ENCODE results near the gene TPP1. TPM values are rescaled to one million over a fixed set of nuclear protein-coding genes. Genes with fewer than 3 reads are reported as not detected.
A peak's percentile ranks its signal among the peaks of the same experiment; 100 is the strongest.

The TPP1 gene
- total RNA-seq, 6 experiments from 2014 or later, result 62.5 to 159 (median 81.0) TPM

DNA sequence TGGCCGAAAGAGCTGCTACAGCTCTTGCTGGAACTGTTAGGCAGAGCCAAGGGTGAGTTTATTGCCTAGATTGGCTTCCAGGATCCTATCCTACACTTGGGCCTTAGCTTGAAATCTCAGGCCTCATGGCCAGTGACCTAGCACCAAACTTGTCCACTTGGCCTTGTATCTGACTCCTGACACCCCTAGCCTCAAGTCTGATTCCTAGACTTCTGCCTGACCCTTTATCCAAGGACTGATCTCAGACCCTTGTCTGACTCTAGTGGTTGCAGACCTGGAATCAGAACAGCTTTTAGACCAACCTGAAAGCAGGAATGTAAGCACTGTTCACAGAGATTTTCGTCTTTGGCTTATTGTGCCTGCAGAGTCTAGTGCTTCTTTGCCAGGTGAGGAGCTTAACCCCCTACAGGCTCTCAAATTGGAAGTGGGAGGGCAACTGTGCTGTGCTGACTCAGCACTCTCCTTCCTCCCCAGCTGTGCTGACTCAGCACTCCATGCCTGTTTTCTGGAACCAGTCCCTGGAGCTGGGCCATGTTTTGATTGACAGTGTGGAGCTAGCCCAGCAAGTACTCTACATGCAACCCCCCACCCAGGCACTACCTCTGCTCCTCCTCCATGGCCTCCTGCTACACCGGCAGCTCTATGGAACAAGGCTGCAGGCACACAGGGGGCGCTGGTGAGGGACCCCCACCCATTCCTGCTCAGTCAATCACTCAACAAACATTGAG lies 50.9 kb downstream of the TPP1 start:
- Histone ChIP-seq H3K36me3 (no peaks in the 10 kb centered on the region), H3K9me3 (no peaks in the 10 kb centered on the region), H3K27me3 (no peaks in the 10 kb centered on the region), H3K4me1 (peaks cover 0 to 20% (median 8%) of the 10 kb centered on the region in 4 donors), H3K27ac (no peak overlapping the region), H3K4me3 (no peak overlapping the region)
- DNase-seq (peak in 2 of 3 donors; percentile 63 to 88), ATAC-seq (peak; percentile 48 to 68 (median 60))
- 31% methylated on average over 3 of the region's 4 CpGs for WGBS (ENCODE audit: insufficient coverage, low coverage, low lambda C conversion rate, missing lambda C conversion rate)
- intact Hi-C loops (cut with DNase I), result no loop called here
- TF ChIP-seq, protein P1, sequence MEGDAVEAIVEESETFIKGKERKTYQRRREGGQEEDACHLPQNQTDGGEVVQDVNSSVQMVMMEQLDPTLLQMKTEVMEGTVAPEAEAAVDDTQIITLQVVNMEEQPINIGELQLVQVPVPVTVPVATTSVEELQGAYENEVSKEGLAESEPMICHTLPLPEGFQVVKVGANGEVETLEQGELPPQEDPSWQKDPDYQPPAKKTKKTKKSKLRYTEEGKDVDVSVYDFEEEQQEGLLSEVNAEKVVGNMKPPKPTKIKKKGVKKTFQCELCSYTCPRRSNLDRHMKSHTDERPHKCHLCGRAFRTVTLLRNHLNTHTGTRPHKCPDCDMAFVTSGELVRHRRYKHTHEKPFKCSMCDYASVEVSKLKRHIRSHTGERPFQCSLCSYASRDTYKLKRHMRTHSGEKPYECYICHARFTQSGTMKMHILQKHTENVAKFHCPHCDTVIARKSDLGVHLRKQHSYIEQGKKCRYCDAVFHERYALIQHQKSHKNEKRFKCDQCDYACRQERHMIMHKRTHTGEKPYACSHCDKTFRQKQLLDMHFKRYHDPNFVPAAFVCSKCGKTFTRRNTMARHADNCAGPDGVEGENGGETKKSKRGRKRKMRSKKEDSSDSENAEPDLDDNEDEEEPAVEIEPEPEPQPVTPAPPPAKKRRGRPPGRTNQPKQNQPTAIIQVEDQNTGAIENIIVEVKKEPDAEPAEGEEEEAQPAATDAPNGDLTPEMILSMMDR (IDR thresholded peaks at IDR 0.05), result no peak
- no peak for TF ChIP-seq POLR2A (IDR thresholded peaks at IDR 0.05)

DNA sequence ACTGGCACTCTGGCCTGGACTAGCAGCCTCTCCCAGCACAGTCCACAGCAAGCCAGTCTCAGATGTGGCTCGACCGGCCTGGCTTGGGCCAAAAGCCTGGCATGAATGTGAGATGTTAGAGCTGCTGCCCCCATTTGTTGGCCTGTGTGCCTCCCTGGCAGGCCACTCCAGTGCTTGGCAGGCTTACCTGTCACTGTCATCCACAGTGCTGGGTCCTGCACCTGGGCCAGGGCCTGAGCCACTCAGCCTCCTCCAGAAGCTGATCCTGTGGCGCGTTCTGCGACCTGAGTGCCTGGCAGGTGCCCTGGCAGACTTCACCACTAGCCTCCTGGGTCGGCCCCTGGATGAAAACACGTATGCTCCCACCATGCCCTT lies 51.9 kb downstream of the TPP1 start:
- intact Hi-C loops (cut with DNase I), result no loop called here
- Histone ChIP-seq H3K4me3 (no peak overlapping the region), H3K27ac (no peak overlapping the region), H3K27me3 (no peaks in the 10 kb centered on the region), H3K9me3 (no peaks in the 10 kb centered on the region), H3K36me3 (no peaks in the 10 kb centered on the region), H3K4me1 (peaks cover 0 to 20% (median 8%) of the 10 kb centered on the region in 4 donors)
- no peak for TF ChIP-seq POLR2A (IDR thresholded peaks at IDR 0.05)
- WGBS (ENCODE audit: insufficient coverage, low coverage, low lambda C conversion rate, missing lambda C conversion rate), result 50% methylated on average over 2 of the region's 7 CpGs
- ATAC-seq, result peak in 2 of 4 donors; percentile 7 to 34
- DNase-seq, result no peak

- ATAC-seq, result peak; percentile 76 to 82 (median 76)
- Histone ChIP-seq H3K27ac (no peak overlapping the region), H3K27me3 (no peaks in the 10 kb centered on the region), H3K4me3 (no peak overlapping the region), H3K9me3 (no peaks in the 10 kb centered on the region), H3K4me1 (peaks cover 0 to 20% (median 8%) of the 10 kb centered on the region in 4 donors), H3K36me3 (no peaks in the 10 kb centered on the region)
- TF ChIP-seq, protein P1 (IDR thresholded peaks at IDR 0.05), result no peak
- no peak for TF ChIP-seq POLR2A (IDR thresholded peaks at IDR 0.05)
- DNase-seq, result peak; percentile 55 to 91 (median 76)
- intact Hi-C loops (cut with DNase I), result no loop called here
- 59% methylated on average over 9 of the region's 13 CpGs for WGBS (ENCODE audit: insufficient coverage, low coverage, low lambda C conversion rate, missing lambda C conversion rate)
These were observed 52.4 kb downstream of the TPP1 start for GRCh38 chr11:6566704-6567370.

GRCh38 chr11:6565988-6566703 lies 53.1 kb downstream of the TPP1 start:
- ATAC-seq, result no peak
- H3K36me3 ChIP-seq, result no peaks in the 10 kb centered on the region
- WGBS (ENCODE audit: insufficient coverage, low coverage, low lambda C conversion rate, missing lambda C conversion rate), result 86% methylated on average over 2 of the region's 5 CpGs
- TF ChIP-seq, protein P1 (IDR thresholded peaks at IDR 0.05), result no peak
- TF ChIP-seq POLR2A (IDR thresholded peaks at IDR 0.05), result no peak
- no peak for DNase-seq
- peaks cover 0 to 20% (median 8%) of the 10 kb centered on the region in 4 donors for H3K4me1 ChIP-seq
- H3K27ac ChIP-seq, result no peak overlapping the region
- no peaks in the 10 kb centered on the region for H3K27me3 ChIP-seq
- H3K4me3 ChIP-seq, result no peak overlapping the region
- no peaks in the 10 kb centered on the region for H3K9me3 ChIP-seq
- intact Hi-C loops (cut with DNase I), result no loop called here
